GM19324 (cell line): Measurements from ENCODE around the gene CTBP1.
"Not testable (repeated sequence)": the region's sequence is repeated elsewhere in the genome, so short reads cannot be mapped to it uniquely, and the experiment has no call there.

Experiments used
- ATAC-seq: cut with Tn5 transposase; IDR thresholded peaks from one replicate; pipeline ENCODE4 v1.9.1; 2021; ENCODE audit warnings: mild to moderate bottlenecking, moderate library complexity; ENCODE audit not compliant: unreplicated experiment, low FRiP score

Gene CTBP1

DNA sequence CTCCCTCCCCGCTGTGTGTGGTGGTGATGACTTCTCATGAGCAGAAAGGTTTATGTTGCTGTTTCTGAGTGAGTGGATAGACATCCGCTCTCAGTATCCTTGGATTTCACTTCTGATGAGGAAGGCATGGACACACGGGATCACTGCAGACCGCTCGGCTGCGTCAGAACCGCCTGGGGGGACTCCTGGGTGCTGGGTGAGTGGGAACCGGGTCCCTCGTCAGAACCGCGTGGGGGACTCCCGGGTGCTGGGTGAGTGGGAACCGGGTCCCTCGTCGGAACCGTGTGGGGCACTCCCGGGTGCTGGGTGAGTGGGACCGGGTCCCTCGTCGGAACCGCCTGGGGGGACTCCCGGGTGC lies 9.0 kb downstream of the CTBP1 start:
- ATAC-seq: no peak

DNA sequence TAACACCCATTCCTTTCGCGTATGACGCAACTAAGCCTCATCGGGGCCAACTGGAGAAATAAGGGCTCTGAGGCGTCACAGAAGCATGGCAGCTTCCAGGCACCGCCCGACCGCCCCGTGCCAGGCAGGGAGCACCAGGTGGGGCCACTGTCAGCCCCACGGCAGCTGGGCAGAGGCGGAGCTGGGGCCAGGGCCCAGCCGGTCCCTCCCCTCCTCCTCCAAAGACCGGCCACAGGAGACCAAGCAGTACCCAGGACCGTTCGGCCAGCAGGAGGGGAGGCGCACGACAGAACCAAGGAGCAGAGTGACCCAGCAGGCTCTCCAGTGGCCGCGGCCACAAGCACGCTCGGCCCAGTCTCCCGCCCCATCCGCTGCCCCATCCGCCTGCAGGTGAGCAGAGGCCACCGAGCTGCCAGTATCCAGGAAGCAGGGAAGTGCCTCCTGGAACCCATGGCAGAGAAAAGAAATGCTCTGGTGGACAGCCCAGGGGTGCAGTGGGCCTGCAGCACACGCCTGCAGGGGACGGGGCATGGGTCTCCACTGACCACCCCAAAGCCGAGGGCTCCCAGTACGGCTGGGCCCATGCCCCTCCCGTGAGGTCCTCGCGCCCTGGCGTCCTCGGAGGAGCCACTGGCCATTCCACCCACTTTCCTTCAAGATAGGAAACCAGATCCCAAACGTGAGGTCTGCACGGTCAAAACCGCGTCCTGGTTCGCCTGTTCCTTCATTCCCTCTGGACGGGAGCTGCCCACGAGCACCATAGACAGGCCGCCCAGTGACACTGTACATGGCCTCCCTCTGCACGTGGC lies 9.6 kb downstream of the CTBP1 start:
- ATAC-seq: no peak

DNA sequence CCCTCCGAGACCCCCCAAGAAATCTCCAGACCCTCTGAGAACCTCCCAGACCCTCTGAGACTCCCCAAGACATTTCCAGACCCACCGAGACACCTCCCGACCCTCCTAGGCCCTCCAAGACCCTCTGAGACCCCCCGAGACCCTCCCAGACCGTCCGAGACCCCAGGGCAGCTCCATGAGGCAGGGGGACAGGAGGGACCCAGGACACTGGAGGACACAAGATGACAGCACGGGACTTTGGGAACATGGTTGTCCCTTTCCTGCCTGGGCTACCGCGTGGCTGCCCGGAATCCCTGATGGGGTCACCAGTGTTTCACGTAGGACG lies 10.3 kb downstream of the CTBP1 start:
- no peak for ATAC-seq

DNA sequence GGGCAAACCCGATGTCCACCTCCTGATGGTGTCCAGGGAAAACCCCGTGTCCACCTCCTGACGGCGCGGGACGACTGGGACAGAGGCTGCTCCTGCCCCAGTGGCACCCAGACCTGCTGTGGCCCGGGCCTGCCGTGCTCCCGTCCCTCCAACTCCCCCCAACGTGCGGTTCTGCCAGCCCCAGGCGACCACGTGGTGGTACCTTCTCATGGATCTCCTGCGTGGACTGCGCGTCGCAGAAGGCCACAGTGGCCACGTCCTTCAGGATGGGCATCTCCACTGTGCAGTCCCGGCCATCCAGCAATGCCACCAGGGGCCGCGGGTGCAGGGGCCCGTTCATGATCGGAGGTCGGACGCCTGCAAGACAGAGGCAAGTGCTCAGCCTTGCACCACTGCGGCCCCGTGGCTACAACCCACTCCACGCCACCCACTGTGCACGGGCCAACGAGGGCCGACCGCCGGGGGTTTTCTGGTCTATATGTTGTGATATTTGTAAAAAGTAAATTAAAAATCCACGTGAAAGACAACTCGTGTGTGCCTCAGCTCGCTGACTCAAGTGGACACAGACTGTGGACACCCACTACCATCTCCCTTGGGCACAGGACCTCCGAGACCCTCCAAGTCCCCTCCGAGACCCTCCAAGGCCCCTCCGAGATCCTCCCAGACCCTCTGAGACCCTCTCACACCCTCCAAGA lies 10.8 kb downstream of the CTBP1 start:
- no peak for ATAC-seq

DNA sequence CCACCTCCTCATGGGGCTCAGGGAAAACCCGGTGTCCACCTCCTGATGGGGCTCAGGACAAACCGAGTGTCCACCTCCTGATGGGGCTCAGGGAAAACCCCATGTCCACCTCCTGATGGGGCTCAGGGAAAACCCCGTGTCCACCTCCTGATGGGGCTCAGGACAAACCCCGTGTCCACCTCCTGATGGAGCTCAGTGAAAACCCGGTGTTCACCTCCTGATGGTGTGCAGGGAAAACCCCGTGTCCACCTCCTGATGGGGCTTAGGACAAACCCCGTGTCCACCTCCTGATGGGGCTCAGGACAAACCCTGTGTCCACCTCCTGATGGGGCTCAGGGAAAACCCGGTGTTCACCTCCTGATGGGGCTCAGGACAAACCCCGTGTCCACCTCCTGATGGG lies 11.7 kb downstream of the CTBP1 start:
- ATAC-seq: not testable (repeated sequence)

DNA sequence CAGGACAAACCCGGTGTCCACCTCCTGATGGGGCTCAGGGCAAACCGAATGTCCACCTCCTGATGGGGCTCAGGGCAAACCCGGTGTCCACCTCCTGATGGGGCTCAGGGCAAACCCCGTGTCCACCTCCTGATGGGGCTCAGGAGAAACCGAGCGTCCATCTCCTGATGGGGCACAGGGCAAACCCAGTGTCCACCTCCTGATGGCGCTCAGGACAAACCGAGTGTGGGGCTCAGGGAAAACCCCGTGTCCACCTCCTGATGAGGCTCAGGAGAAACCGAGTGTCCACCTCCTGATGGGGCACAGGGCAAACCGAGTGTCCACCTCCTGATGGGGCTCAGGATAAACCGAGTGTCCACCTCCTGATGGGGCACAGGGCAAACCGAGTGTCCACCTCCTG lies 12.1 kb downstream of the CTBP1 start:
- ATAC-seq: not testable (repeated sequence)

DNA sequence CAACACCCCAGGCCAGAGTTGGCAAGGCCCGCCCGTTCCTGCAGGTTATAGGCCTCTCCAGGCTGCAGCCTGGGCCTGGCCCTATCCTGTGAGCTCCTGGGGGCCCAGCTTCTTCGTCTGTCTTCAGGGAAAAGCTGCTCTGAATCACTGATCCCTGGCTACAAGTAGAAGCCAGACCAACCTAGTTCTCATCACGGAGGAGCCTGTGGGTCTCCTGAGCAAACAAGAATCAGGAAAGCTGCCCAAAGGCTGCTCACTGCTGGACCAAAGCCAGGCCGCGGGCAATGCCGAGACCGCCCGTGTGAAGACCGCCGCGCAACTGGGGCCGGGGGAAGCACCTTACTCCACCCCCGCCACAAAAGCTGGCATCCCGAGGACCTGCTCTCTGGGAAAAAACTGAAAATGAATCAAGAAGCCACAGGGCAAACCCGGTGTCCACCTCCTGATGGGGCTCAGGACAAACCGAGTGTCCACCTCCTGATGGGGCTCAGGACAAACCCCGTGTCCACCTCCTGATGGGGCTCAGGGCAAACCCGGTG lies 12.8 kb downstream of the CTBP1 start:
- ATAC-seq: no peak

DNA sequence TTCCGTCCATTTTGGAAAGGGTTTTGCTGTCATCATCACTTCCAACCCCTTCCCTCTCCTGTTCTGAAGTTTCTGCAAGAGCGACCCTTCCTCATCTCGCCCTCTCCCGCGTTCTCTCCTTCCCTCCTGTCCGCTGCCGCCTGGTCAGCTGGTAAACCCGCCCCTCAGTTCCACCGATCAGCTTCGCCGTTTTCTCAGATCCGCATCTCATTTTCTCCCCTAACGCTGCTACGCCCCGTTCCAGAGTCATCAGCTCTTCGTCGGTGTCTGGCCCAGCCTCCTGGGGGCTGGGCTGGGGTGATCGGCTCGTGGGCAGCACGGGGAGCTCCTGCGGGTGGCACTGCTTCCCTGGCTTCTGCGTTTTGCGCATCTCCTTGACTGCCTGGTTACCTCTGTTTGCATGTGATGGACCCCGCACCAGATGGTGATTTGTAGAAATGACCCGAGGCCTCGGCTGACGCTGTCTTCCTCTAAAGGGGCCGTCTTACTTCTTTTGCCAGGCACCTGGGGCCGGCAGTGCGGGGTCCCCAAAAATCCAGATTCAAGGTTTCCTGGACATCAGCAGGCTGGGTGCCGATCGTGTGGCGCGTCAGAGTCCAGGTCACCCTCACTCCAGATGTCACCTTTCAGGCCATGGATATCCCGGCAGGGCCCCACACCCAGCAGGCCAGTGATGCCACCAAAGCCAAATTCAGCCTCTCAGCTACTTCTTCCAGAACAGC lies 13.4 kb downstream of the CTBP1 start:
- no peak for ATAC-seq

DNA sequence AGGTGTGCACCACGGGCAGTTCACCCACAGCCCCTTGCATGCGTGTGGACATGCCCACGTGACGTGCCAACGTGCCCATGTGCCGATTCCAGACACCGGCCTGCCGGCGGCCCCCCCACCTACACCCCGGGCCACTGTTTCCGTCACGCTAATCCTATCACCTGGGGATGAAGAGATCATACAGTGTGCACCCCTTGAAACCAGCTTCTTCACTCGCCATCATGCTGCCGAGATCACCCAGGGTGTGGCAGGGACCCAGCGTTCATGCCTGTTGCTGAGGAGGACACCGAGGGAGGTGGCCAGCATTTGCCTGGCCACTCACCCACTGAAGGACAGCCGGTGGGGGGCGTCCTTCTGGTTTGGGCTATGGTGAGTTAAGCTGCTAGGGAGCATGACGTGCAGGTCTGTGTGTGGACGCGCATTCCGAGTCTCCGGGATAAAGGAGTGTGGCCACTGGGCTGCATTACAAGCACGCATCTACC lies 14.1 kb downstream of the CTBP1 start:
- no peak for ATAC-seq

DNA sequence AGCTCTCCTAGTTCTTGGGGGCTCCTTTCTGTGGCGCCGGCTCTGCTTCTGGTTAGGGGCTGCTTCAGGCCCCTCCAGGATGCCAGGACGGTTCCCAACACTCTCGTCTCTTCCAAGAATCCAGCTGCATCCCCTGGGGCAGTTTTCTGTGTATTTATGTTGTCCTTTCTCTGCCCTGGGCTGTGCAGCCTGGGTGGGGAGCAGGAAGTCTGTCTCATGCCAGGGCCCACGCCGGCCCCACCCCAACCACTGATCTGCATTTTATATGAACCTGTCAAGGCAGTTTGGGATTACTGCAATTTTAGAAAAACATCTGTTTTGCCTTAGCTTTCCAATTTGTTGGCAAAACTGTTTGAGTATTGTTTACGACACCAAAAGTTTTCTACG lies 14.6 kb downstream of the CTBP1 start:
- no peak for ATAC-seq

DNA sequence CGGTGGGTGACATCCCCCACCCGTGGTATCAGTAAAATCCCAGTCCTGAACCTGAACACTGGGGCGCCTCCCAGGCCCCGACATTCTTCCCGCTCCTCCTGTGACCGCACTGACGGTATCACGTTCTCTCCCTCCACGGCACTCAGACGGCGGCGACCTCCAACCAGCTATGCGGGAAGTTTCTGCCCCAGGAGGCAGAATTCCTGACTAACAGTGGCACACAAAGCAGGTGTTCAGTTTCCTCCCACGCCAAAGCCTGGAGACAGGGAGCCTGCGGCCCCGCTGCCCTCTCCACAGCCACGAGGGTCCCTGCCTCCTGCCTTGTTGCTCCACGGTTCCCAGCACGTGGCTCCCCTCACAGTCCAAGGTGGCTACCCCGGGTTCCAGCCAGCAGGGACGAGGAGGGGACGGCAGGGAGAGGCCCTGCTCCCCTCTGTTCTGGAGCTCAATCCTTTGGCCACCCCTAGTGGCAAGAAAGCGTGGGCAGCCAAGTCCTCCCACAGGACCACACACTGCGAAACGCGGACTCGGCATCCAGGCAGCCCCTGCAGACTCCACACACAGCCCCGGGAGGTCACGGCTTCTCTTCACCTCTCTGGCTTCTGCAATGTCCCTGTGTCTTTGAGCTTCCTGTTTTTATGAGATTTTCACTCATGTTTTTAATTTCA lies 15.2 kb downstream of the CTBP1 start:
- no peak for ATAC-seq

DNA sequence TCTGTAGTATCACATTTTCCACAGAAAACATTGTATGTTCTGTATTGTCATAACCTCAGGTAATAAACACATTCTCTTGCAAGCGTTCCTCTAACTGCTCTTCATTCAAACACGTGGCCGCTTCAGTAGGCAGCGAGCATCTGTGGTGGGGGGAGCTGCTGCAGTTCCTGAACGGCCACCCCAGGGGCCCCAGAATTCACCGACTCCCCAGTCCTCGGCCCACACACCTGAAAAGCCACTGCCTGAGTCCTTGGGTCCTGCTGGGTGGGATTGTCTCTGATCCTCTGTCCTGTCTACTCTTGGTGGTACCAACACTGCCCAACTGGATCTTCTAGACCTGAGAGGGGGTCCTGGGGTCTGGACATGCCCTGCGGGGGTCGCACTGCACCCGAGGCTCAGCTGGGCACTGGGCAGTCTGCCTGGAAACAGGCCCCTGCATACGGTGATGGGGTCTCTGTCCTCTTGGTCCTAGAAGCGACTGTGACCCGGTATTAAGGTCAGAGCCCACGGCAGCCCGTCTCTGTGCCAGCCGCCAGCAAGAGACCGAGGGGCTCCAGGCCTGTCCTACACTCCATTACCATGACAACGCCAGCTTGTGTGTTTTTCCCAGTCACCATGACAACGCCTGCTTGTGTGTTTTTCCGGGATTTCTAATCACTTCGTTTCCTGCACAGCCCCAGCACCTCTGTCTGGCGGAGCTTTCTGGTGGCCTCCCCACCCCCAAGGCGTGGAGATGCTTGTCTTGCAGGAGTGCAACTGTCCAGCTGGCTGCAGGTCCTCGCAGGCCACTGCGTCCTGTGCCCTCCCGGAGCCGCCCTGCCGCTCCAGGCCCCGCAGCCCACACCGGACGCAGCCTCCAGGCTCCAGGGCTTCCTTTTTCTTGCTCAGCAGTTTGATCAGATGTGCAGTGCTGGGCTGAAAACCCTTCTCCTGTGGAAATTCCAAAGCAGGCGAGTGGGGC lies 16.0 kb downstream of the CTBP1 start:
- no peak for ATAC-seq

DNA sequence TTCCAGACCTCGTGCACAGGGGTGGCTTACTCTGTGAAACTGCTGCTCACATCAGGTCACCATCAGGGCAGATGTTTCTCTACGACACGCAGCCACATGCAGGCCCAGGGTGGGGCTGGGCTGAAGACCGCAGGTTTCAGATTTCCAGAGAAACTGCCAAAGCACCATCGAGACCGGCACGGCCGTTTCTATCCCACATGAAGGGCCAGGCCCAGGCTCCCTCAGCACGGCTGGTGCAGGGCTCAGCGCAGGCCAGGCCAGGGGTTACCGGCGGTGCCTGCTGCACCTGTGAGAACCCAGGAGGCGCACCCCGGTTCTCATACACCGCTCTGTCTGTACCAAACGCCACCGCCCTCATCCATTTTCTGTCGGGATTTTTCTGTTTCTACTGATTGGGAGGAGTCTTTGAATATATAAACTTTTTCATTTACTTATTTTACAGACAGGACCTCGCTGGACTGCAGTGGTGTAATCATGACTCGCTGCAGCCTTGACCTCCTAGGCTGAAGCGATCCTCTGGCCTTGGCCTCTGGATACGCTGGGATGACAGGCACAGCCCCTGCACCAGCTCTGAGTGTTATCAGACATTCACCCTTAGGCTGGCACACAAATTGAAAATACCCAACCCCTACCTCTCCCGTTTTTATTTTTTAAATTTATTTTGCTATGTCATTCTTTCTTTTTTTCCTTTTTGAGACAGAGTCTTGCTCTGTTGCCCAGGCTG lies 17.1 kb downstream of the CTBP1 start:
- ATAC-seq: no peak

DNA sequence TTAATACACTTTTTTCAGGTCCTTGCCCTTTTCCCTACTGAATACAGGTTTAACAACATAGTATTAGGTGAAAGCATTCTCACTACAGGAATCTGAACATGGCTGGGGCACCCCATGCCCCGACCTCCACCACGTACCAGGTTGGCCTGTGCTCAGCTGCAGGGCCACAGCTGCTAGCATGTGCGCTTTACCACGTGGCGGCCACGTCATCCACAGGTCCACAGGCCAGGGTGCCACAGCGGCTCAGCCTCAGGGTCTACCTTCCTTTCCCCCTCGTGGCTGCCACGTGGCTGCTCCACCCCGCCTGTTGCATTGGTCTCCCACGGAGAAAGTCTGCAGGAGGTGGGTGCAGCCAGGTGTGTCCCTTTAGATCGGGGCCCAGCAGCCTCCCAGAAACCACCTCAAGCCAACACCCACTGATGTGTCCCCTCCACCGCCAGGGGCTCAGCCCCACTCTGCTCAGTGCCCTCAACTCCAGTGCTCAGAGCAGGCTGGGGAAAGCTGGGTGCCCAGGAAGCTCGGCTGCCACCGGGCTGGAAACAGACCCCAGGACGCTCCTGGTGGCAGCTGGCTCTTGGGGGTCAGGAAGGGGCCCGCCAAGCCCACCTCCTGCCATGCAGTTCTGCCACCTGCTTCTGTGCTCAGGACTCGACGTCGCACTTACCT lies 17.8 kb downstream of the CTBP1 start:
- ATAC-seq: no peak

DNA sequence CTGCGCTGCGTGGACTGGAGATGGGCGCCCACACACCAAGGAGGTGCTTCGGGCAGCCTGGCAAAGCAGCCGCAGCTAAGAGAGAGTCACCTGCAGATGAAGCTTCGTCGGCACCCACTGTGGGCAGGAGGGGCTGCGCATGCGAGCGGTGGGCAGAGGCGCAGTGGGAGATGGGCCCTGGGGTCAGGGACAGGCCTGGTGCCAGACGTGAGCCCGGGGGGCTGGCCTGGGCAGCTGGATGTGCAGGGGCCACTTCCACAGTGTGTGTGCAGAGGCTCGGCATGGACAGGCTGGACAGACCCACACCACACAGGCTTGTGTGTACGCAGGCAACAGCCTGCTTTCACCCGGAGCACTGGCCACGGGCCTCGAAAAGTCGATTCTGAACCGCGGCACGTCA lies 18.6 kb downstream of the CTBP1 start:
- ATAC-seq: no peak

DNA sequence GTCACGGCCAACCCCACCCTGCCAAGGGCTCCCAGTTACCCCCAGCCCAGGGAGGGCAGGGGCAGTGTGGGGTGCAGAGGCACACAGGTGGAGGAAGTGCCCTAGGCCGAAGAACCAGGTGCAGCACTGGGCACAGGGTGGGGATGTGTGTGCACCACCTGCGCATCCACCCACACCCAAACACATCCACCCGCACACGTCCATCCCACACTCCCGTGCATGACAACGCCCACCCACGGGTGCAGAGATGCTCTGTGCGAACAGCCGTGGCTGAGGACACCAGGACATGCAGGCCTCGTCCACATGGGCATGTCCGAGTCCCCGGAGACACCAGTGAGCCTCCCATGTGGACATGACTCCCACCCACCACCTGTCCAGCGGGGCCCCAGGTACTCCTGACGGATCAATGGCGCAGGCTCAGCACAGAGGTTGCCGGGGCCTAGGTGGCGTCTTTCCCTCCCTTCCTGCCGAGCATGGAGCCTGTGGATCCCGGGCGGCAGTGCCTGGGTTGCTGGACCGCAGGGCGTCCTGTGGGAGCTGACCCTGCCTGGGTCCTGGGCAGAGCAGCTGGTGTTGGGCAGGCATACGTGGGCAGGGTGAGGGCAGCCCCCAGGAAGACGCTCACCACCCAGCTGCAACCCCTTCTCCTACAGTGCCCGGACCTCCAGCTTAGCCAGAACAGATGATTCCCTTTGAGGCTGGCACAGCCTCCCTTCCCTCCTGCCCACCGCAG lies 19.6 kb downstream of the CTBP1 start:
- ATAC-seq: no peak

DNA sequence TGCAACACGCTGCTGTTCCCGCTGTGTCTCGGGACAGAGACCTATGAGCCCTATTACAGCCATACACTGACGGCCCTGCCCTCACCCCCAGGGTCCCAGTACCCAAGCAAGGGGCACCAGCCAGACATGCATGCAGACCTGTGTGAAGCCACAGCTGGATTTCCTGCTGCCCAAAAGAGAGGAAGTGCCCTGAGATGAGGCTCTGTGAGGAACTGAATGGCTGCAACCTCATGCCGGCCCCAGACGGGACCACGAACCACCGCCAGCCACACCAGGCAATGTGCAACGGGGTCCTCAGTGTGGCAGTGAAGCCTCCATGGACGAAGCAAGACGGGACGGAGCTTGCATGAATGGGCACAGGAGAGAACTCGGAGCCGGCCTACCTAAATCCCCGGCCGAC lies 21.1 kb downstream of the CTBP1 start:
- no peak for ATAC-seq

DNA sequence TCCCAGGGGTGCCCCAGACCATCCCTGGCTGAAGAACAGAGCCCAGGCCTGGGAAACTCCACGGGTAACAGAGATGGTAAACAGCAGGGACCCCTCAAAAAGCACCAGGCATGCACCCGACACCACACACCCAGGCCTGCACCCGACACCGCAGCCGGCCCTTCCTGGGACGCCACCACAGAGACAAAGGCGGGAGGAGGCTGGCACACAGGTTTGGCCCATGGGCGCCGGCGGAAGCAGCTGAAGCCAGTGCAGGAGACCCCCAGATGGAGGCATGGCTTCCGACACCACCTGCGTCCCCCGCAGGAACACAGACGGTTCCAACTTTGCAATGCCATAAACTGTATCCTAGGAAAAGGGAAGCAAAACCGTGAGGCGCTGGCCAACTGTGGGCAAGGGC lies 22.3 kb downstream of the CTBP1 start:
- ATAC-seq: no peak
